Measurements from ENCODE around the gene ARSK.

ARSK gene, protein sequence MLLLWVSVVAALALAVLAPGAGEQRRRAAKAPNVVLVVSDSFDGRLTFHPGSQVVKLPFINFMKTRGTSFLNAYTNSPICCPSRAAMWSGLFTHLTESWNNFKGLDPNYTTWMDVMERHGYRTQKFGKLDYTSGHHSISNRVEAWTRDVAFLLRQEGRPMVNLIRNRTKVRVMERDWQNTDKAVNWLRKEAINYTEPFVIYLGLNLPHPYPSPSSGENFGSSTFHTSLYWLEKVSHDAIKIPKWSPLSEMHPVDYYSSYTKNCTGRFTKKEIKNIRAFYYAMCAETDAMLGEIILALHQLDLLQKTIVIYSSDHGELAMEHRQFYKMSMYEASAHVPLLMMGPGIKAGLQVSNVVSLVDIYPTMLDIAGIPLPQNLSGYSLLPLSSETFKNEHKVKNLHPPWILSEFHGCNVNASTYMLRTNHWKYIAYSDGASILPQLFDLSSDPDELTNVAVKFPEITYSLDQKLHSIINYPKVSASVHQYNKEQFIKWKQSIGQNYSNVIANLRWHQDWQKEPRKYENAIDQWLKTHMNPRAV

DNA sequence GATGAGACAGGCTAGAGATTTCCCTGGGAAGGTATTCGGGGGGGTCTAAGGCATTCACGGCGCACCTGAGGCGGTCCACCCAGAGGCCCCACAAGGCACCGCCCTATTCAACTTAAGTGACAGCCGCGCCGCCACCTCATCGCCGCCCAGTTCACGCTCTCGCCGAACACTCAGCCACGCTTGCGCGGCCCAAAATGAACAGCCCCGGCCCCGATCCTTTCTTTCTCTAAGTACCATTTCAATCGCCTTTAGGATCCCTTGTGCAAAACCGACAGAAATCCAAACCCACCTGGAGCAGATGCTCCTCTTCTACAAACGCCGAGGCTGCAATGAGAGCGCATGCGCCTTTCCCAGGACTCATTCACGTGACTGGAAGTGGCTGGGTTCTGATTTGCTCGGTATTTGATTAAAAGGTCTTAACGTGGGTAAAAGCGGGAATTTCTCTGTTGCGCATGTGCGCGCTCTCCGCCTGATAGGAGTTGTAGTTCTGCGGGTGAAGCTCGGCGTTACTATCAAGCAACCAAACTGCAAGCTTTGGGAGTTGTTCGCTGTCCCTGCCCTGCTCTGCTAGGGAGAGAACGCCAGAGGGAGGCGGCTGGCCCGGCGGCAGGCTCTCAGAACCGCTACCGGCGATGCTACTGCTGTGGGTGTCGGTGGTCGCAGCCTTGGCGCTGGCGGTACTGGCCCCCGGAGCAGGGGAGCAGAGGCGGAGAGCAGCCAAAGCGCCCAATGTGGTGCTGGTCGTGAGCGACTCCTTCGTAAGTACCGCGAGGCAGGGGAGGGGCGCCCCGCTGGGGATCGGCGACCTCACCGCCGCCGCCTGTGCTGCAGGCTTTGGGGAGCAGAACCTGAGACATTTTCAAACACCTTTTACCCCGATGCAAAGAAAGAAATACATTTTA, at the start of gene ARSK, which contains the start of gene SKIC3:
Gene ARSK (plus strand): TSS at position 455 of the 902 bp plus-strand sequence. CDS start 178 bp downstream, at position 633.
Gene SKIC3 (minus strand): TSS at position 331 of the 902 bp plus-strand sequence. CDS start 7,827 bp downstream, outside the sequence.
- peak; percentile 97 for ATAC-seq
- peaks cover 37% of the 10 kb centered on the region for H3K4me1 Mint-ChIP-seq
- peaks cover 18% of the 10 kb centered on the region for H3K36me3 Mint-ChIP-seq
- peak within 1 kb of the TSS; percentile 98 for H3K4me3 Mint-ChIP-seq
- H3K27me3 Mint-ChIP-seq: no peaks in the 10 kb centered on the region
- H3K27ac Mint-ChIP-seq: peak within 1 kb of the TSS; percentile 88
- H3K9me3 Mint-ChIP-seq: no peaks in the 10 kb centered on the region

DNA sequence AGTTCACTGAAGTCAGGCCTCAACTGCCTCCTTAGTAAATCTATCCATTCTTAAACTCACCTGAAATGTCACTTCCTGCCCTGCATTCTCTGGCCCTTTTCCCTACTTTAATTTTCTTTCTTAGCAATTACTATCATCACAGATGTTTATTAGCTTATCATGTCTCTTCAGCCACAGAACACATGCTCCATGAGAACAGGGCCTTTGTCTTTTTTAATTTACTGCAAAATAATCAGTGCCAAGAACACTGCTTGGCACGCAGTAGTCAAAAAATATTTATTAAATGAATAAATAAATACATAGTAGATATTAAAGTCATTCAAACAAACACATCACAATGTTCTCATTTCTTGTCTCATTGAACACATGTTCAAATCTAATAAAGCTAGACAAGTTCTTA, 46.4 kb upstream of the ARSK start:
- no peaks in the 10 kb centered on the region for H3K9me3 Mint-ChIP-seq
- H3K4me3 Mint-ChIP-seq: no peak overlapping the region
- H3K27ac Mint-ChIP-seq: no peak overlapping the region
- H3K36me3 Mint-ChIP-seq: peaks cover 68% of the 10 kb centered on the region
- H3K27me3 Mint-ChIP-seq: no peaks in the 10 kb centered on the region
- no peak for ATAC-seq
- H3K4me1 Mint-ChIP-seq: no peaks in the 10 kb centered on the region

GRCh38 chr5:95511606-95512005, 43.3 kb upstream of the ARSK start:
- Mint-ChIP-seq H3K36me3 (peaks cover 65% of the 10 kb centered on the region), H3K27me3 (no peaks in the 10 kb centered on the region), H3K9me3 (no peaks in the 10 kb centered on the region), H3K4me3 (no peak overlapping the region), H3K4me1 (no peaks in the 10 kb centered on the region), H3K27ac (no peak overlapping the region)
- ATAC-seq: no peak

DNA sequence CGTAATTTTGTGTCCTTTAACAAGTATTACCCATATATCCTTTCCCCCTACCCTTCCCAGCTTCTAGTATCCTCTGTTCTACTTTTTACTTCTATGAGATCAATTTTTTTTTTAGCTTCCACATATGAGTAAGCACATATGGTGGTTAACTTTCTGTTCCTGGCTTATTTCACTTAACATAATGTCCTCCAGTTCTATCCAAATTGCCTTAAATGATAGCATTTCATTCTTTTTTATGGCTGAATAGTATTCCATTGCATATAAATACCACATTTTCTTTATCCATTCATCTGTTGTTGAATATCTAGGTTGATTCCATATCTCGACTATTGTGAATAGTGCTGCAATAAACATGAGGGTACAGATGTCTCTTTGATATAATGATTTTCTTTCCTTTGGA, 36.5 kb upstream of the ARSK start:
- ATAC-seq: no peak
- H3K36me3 Mint-ChIP-seq: peaks cover 57% of the 10 kb centered on the region
- no peaks in the 10 kb centered on the region for H3K9me3 Mint-ChIP-seq
- no peak overlapping the region for H3K4me3 Mint-ChIP-seq
- no peak overlapping the region for H3K27ac Mint-ChIP-seq
- no peaks in the 10 kb centered on the region for H3K27me3 Mint-ChIP-seq
- no peaks in the 10 kb centered on the region for H3K4me1 Mint-ChIP-seq

DNA sequence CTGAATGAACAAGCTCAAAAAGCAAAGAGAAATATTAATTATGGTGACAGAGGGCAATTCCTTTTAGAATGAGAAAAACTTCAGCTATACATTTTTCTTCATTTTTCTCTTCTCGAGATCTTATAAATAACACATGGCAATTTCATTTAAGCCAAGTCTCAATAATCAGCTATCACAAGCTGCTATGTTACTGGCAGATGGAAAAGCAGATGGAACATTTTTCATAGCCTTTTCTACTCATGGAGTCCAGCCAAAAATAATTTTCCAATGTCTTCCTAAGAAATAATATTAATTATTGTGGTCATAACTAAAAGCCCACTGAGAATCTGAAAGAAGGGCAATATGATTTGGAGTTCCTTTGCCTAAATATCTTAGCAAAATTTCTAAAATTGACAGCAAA, 35.8 kb upstream of the ARSK start:
- Mint-ChIP-seq H3K4me3 (no peak overlapping the region), H3K4me1 (no peaks in the 10 kb centered on the region), H3K27ac (no peak overlapping the region), H3K9me3 (no peaks in the 10 kb centered on the region), H3K36me3 (peaks cover 54% of the 10 kb centered on the region), H3K27me3 (no peaks in the 10 kb centered on the region)
- no peak for ATAC-seq

GRCh38 chr5:95519681-95520080, 35.2 kb upstream of the ARSK start:
- Mint-ChIP-seq H3K4me1 (no peaks in the 10 kb centered on the region), H3K9me3 (no peaks in the 10 kb centered on the region), H3K4me3 (no peak overlapping the region), H3K27ac (no peak overlapping the region), H3K27me3 (no peaks in the 10 kb centered on the region), H3K36me3 (peaks cover 52% of the 10 kb centered on the region)
- ATAC-seq: no peak

DNA sequence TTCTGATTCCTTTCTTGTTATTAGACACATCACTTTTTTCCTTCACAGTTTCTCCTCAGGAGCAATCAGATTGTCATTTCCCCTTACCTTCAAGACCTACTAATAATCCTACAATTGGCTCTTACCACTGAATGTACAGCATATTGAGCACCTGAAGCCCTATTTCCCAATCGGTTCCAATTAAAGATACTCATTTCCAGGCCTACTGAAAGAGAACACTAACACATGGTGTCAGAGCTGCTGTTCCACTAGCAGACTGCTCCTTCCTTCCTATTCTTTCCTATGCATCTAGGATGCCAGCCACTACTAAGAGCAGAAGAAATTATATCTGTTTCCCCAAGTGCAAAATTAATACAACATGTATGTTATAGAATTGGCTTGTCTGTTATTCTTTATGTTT, 34.7 kb upstream of the ARSK start:
- ATAC-seq: no peak
- no peak overlapping the region for H3K27ac Mint-ChIP-seq

DNA sequence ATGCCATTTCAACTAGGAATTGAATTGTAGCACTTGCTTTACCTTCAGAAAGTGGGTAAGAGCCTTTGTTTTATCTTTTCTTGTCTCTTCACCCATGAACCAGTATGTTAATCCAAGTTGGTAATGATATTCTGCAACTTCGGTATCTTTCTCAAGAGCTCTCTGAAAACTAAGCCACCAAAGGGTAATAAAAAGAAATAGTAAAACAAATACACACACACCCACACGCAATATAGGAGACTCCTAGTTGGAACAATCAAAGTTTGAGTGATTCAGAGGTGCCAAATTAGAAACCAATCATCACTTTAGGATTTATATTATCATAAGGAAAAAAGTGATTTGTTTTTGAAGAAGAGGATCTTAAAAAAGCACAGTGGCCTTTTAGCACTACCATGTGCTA, 30.5 kb upstream of the ARSK start:
- H3K9me3 Mint-ChIP-seq: no peaks in the 10 kb centered on the region
- H3K27me3 Mint-ChIP-seq: no peaks in the 10 kb centered on the region
- H3K4me1 Mint-ChIP-seq: no peaks in the 10 kb centered on the region
- H3K4me3 Mint-ChIP-seq: no peak overlapping the region
- ATAC-seq: no peak
- peaks cover 60% of the 10 kb centered on the region for H3K36me3 Mint-ChIP-seq
- no peak overlapping the region for H3K27ac Mint-ChIP-seq

More for the DNA sequence above, 34.7 kb upstream of the ARSK start:
- H3K27me3 Mint-ChIP-seq: no peaks in the 10 kb centered on the region
- H3K4me1 Mint-ChIP-seq: no peaks in the 10 kb centered on the region
- H3K9me3 Mint-ChIP-seq: no peaks in the 10 kb centered on the region
- no peak overlapping the region for H3K4me3 Mint-ChIP-seq
- peaks cover 47% of the 10 kb centered on the region for H3K36me3 Mint-ChIP-seq

DNA sequence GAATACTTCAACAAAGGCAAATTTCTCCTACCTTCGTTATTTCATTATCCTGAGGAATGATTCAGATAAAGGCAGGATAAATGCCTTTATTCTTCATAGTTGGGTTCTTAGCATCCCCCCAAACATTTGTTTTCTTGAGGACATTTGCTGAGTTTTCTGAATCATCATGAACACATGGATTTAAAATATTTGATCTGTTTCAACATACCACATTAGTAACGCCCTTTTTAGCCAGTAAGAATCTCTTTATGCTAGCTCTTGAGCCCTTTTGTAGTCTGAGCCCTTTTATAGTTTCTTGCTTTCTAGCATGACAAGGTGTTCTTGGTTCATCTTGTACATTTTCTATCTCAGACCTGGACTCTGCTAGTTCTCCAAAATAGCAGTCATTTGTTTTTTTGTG, 28.0 kb upstream of the ARSK start:
- Mint-ChIP-seq H3K9me3 (no peaks in the 10 kb centered on the region), H3K4me1 (no peaks in the 10 kb centered on the region), H3K4me3 (no peak overlapping the region), H3K36me3 (peaks cover 50% of the 10 kb centered on the region), H3K27ac (no peak overlapping the region), H3K27me3 (no peaks in the 10 kb centered on the region)
- ATAC-seq: no peak

GRCh38 chr5:95528565-95528964, 26.3 kb upstream of the ARSK start:
- Mint-ChIP-seq H3K4me3 (no peak overlapping the region), H3K36me3 (peaks cover 53% of the 10 kb centered on the region), H3K27me3 (no peaks in the 10 kb centered on the region), H3K4me1 (no peaks in the 10 kb centered on the region), H3K9me3 (no peaks in the 10 kb centered on the region), H3K27ac (no peak overlapping the region)
- no peak for ATAC-seq

DNA sequence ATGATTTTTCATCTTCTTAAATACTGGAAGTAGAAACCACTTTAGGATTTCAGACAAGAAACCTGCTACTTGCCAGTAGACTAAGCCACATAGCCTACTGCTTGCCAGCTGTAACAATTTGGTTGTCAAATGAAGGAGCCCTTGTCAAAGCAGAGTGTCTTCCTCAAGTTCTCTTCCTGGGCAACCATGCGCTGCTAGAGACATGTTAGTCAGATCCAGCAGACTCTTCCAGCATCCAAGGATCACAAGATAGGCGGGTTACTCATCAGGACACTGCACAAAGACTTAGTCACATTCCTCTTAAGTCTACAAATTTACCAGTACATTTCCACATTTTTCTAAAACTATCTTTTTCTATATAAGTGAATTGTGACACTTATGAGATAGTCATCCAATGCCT, 24.5 kb upstream of the ARSK start:
- ATAC-seq: no peak
- Mint-ChIP-seq H3K4me1 (peaks cover 6% of the 10 kb centered on the region), H3K36me3 (peaks cover 70% of the 10 kb centered on the region), H3K9me3 (no peaks in the 10 kb centered on the region), H3K27me3 (no peaks in the 10 kb centered on the region), H3K4me3 (no peak overlapping the region), H3K27ac (no peak overlapping the region)

GRCh38 chr5:95531491-95531890, 23.4 kb upstream of the ARSK start:
- no peaks in the 10 kb centered on the region for H3K27me3 Mint-ChIP-seq
- peaks cover 63% of the 10 kb centered on the region for H3K36me3 Mint-ChIP-seq
- peaks cover 6% of the 10 kb centered on the region for H3K4me1 Mint-ChIP-seq
- no peak overlapping the region for H3K27ac Mint-ChIP-seq
- no peak for ATAC-seq
- H3K4me3 Mint-ChIP-seq: no peak overlapping the region
- no peaks in the 10 kb centered on the region for H3K9me3 Mint-ChIP-seq

DNA sequence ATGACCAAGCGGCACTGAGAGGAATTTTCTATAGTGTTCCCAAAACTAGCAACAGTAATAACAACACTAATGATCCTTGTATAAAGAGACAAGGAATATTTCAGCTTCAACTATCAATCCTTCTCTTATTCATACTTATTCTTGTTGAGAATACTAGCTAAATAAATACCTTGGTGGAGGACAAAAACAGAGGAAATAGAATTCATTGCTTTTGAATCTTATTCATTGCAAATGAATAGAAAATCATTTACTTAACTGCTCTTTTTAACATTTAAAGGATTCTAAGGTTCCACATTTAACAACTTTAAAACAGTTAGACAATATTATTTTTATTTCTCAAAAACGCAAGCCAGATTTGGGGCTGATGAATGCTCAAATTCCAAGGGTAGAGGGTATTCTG, 22.5 kb upstream of the ARSK start:
- Mint-ChIP-seq H3K9me3 (no peaks in the 10 kb centered on the region), H3K4me1 (peaks cover 6% of the 10 kb centered on the region), H3K27ac (no peak overlapping the region), H3K36me3 (peaks cover 65% of the 10 kb centered on the region), H3K27me3 (no peaks in the 10 kb centered on the region), H3K4me3 (no peak overlapping the region)
- ATAC-seq: no peak

GRCh38 chr5:95533106-95533505, 21.8 kb upstream of the ARSK start:
- Mint-ChIP-seq H3K27me3 (no peaks in the 10 kb centered on the region), H3K36me3 (peaks cover 58% of the 10 kb centered on the region), H3K9me3 (no peaks in the 10 kb centered on the region), H3K4me1 (peaks cover 6% of the 10 kb centered on the region), H3K27ac (no peak overlapping the region), H3K4me3 (no peak overlapping the region)
- ATAC-seq: no peak

DNA sequence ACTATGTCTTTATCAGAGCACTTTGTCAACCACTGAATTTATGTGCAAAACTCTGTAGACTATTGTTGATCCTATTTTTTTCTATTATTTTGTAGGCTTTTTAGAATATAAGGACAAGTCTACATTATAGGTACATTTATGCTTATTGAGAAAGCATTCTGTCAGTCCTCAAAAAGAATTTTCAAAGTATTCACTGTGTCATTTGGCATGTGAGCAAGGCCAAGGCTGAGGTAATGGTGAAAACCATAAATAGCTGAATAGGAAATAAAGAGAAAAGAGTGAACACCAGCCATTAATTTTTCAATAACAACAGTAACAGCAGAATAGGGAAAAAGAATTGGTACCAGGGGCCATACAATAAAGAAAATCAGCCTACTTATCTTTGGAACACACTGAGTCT, 21.1 kb upstream of the ARSK start:
- no peaks in the 10 kb centered on the region for H3K9me3 Mint-ChIP-seq
- H3K27me3 Mint-ChIP-seq: no peaks in the 10 kb centered on the region
- H3K4me3 Mint-ChIP-seq: no peak overlapping the region

More for the DNA sequence above, 21.1 kb upstream of the ARSK start:
- Mint-ChIP-seq H3K4me1 (peaks cover 6% of the 10 kb centered on the region), H3K27ac (no peak overlapping the region), H3K36me3 (peaks cover 54% of the 10 kb centered on the region)
- ATAC-seq: no peak

All from stimulated activated memory B cell treated with anti-CD40 and anti-IgM and Interleukin-4, amounts not matched to agents 10 μg/mL and 1 μg/mL and 100 μg/mL, for 72 hours (primary cell).